ENCODE results near the gene PLEKHA8.

Gene PLEKHA8

GRCh38 chr7:30022991-30023390, 5.2 kb upstream of the PLEKHA8 start:
- no peak for DNase-seq (ENCODE audit: low read depth in 3 of 3)

- DNase-seq (ENCODE audit: low read depth in 3 of 3) = no peak
These were observed 4.7 kb upstream of the PLEKHA8 start for GRCh38 chr7:30023524-30023923.

- peak; percentile 68 to 81 (median 79) for DNase-seq (ENCODE audit: low read depth in 3 of 3)
These were observed 1.8 kb upstream of the PLEKHA8 start, which contains the start of gene FKBP14 for GRCh38 chr7:30026229-30027064. FKBP14 (minus strand) TSS chr7:30026702; CDS start chr7:30026508, 194 bp downstream.

GRCh38 chr7:30027065-30027456, 1.2 kb upstream of the PLEKHA8 start:
- peak in 1 of 3 experiments; percentile 3 for DNase-seq (ENCODE audit: low read depth in 3 of 3)

- no peak for DNase-seq (ENCODE audit: low read depth in 3 of 3)
These were observed 434 bp upstream of the PLEKHA8 start for GRCh38 chr7:30027740-30028215.

GRCh38 chr7:30028749-30029635, 780 bp downstream of the PLEKHA8 start:
- peak in 1 of 3 experiments; percentile 16 for DNase-seq (ENCODE audit: low read depth in 3 of 3)

GRCh38 chr7:30029696-30030095, 1.5 kb downstream of the PLEKHA8 start:
- DNase-seq (ENCODE audit: low read depth in 3 of 3) = peak in 1 of 3 experiments; percentile 6

GRCh38 chr7:30032310-30033125, 4.3 kb downstream of the PLEKHA8 start:
- DNase-seq (ENCODE audit: low read depth in 3 of 3) = no peak

GRCh38 chr7:30034501-30034900, 6.3 kb downstream of the PLEKHA8 start:
- DNase-seq (ENCODE audit: low read depth in 3 of 3) = no peak

- no peak for DNase-seq (ENCODE audit: low read depth in 3 of 3)
These were observed 8.0 kb downstream of the PLEKHA8 start for GRCh38 chr7:30036220-30036619.

GRCh38 chr7:30038196-30038980, 10.2 kb downstream of the PLEKHA8 start:
- no peak for DNase-seq (ENCODE audit: low read depth in 3 of 3)

- DNase-seq (ENCODE audit: low read depth in 3 of 3) = no peak
These were observed 12.7 kb downstream of the PLEKHA8 start for GRCh38 chr7:30040938-30041337.

GRCh38 chr7:30041526-30042269, 13.5 kb downstream of the PLEKHA8 start:
- no peak for DNase-seq (ENCODE audit: low read depth in 3 of 3)

- no peak for DNase-seq (ENCODE audit: low read depth in 3 of 3)
These were observed 18.0 kb downstream of the PLEKHA8 start for GRCh38 chr7:30046127-30046770.

- no peak for DNase-seq (ENCODE audit: low read depth in 3 of 3)
These were observed 18.9 kb downstream of the PLEKHA8 start for GRCh38 chr7:30047124-30047523.

GRCh38 chr7:30048582-30048981, 20.4 kb downstream of the PLEKHA8 start:
- DNase-seq (ENCODE audit: low read depth in 3 of 3) = no peak

GRCh38 chr7:30049173-30049572, 21.0 kb downstream of the PLEKHA8 start:
- no peak for DNase-seq (ENCODE audit: low read depth in 3 of 3)

GRCh38 chr7:30053068-30053467, 24.9 kb downstream of the PLEKHA8 start:
- DNase-seq (ENCODE audit: low read depth in 3 of 3) = no peak

- no peak for DNase-seq (ENCODE audit: low read depth in 3 of 3)
These were observed 29.5 kb downstream of the PLEKHA8 start for GRCh38 chr7:30057741-30058140.
